Measurements from ENCODE around the gene XXYLT1. TPM values are rescaled to one million over a fixed set of nuclear protein-coding genes. Genes with fewer than 3 reads are reported as not detected.
"Not testable (repeated sequence)": the region's sequence is repeated elsewhere in the genome, so short reads cannot be mapped to it uniquely, and the experiment has no call there.

Gene XXYLT1
- total and polyA plus RNA-seq, 2 donors from 2014 or later: 5.7 to 10.7 TPM

DNA sequence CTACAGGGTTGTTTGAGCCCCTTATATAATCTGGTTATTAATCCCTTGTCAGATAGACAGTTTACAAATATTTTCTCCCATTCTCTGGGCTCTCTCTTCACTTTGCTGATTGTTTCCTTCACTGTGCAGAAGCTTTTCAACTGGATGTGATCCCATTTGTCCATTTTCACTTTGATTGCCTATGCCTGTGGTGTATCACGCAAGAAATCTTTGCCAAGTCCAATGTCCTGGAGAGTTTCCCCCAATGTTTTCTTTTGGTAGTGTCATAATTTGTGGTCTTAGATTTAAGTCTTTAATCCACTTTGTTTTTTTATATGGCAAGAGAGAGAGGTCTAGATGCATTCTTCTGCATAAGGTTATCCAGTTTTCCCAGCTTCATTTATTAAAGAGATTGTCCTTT, 40.7 kb downstream of the XXYLT1 start:
- H3K27ac ChIP-seq (ENCODE audit: low read depth in 2 of 2, low read length in 2 of 2): no peak overlapping the region
- peaks cover 0 to 2% (median 0%) of the 10 kb centered on the region in 3 donors for H3K4me1 ChIP-seq (ENCODE audit: control insufficient read depth in 2 of 3, insufficient read depth in 2 of 3, low read depth in 1 of 3, low read length in 3 of 3)
- H3K36me3 ChIP-seq (ENCODE audit: control insufficient read depth in 2 of 3, insufficient read depth in 3 of 3, low read length in 3 of 3): no peaks in the 10 kb centered on the region
- no peak overlapping the region for H3K4me3 ChIP-seq (ENCODE audit: low read length in 3 of 3)
- no peak for DNase-seq
- no peaks in the 10 kb centered on the region for H3K27me3 ChIP-seq (ENCODE audit: control insufficient read depth, insufficient read depth, low read length)
- FAIRE-seq: no peak
- H3K9ac ChIP-seq (ENCODE audit: low read length in 3 of 3): no peak overlapping the region
- no peaks in the 10 kb centered on the region for H3K9me3 ChIP-seq (ENCODE audit: control insufficient read depth in 2 of 3, insufficient read depth in 1 of 3, low read length in 3 of 3)
- intact Hi-C loops (cut with DNase I): no loop called here
- TF ChIP-seq CTCF (IDR thresholded peaks at IDR 0.05; ENCODE audit: borderline replicate concordance, extremely low read depth, insufficient read depth): no peak

- H3K27me3 ChIP-seq (ENCODE audit: control insufficient read depth, insufficient read depth, low read length); FAIRE-seq; intact Hi-C loops (cut with DNase I); H3K27ac ChIP-seq (ENCODE audit: low read depth in 2 of 2, low read length in 2 of 2); H3K4me1 ChIP-seq (ENCODE audit: control insufficient read depth in 2 of 3, insufficient read depth in 2 of 3, low read depth in 1 of 3, low read length in 3 of 3); H3K9me3 ChIP-seq (ENCODE audit: control insufficient read depth in 2 of 3, insufficient read depth in 1 of 3, low read length in 3 of 3); H3K9ac ChIP-seq (ENCODE audit: low read length in 3 of 3); H3K4me3 ChIP-seq (ENCODE audit: low read length in 3 of 3); H3K36me3 ChIP-seq (ENCODE audit: control insufficient read depth in 2 of 3, insufficient read depth in 3 of 3, low read length in 3 of 3): not testable (repeated sequence)
- DNase-seq: peak in 1 of 5 donors; percentile 4
Measured at GRCh38 chr3:195228886-195229285, 42.1 kb downstream of the XXYLT1 start.

GRCh38 chr3:195227871-195228270, 43.1 kb downstream of the XXYLT1 start:
- no peak for DNase-seq
- Histone ChIP-seq H3K4me1 (ENCODE audit: control insufficient read depth in 2 of 3, insufficient read depth in 2 of 3, low read depth in 1 of 3, low read length in 3 of 3) (peaks cover 0 to 2% (median 2%) of the 10 kb centered on the region in 3 donors), H3K27me3 (ENCODE audit: control insufficient read depth, insufficient read depth, low read length) (no peaks in the 10 kb centered on the region), H3K27ac (ENCODE audit: low read depth in 2 of 2, low read length in 2 of 2) (no peak overlapping the region), H3K9me3 (ENCODE audit: control insufficient read depth in 2 of 3, insufficient read depth in 1 of 3, low read length in 3 of 3) (no peaks in the 10 kb centered on the region), H3K4me3 (ENCODE audit: low read length in 3 of 3) (no peak overlapping the region), H3K36me3 (ENCODE audit: control insufficient read depth in 2 of 3, insufficient read depth in 3 of 3, low read length in 3 of 3) (no peaks in the 10 kb centered on the region), H3K9ac (ENCODE audit: low read length in 3 of 3) (no peak overlapping the region)
- intact Hi-C loops (cut with DNase I): no loop called here
- no peak for FAIRE-seq
- TF ChIP-seq CTCF (IDR thresholded peaks at IDR 0.05; ENCODE audit: borderline replicate concordance, extremely low read depth, insufficient read depth): no peak

GRCh38 chr3:195226900-195227447, 44.0 kb downstream of the XXYLT1 start:
- no peaks in the 10 kb centered on the region for H3K36me3 ChIP-seq (ENCODE audit: control insufficient read depth in 2 of 3, insufficient read depth in 3 of 3, low read length in 3 of 3)
- H3K9me3 ChIP-seq (ENCODE audit: control insufficient read depth in 2 of 3, insufficient read depth in 1 of 3, low read length in 3 of 3): no peaks in the 10 kb centered on the region
- no peak overlapping the region for H3K4me3 ChIP-seq (ENCODE audit: low read length in 3 of 3)
- H3K27me3 ChIP-seq (ENCODE audit: control insufficient read depth, insufficient read depth, low read length): no peaks in the 10 kb centered on the region
- FAIRE-seq: no peak
- peak in 2 of 5 donors; percentile 32 to 45 for DNase-seq
- intact Hi-C loops (cut with DNase I): no loop called here
- peak; percentile 7 for TF ChIP-seq CTCF (IDR thresholded peaks at IDR 0.05; ENCODE audit: borderline replicate concordance, extremely low read depth, insufficient read depth)
- no peak overlapping the region for H3K9ac ChIP-seq (ENCODE audit: low read length in 3 of 3)
- peaks cover 0 to 3% (median 2%) of the 10 kb centered on the region in 3 donors for H3K4me1 ChIP-seq (ENCODE audit: control insufficient read depth in 2 of 3, insufficient read depth in 2 of 3, low read depth in 1 of 3, low read length in 3 of 3)
- no peak overlapping the region for H3K27ac ChIP-seq (ENCODE audit: low read depth in 2 of 2, low read length in 2 of 2)
